ENCODE data around the gene SREK1.

SREK1 gene

GRCh38 chr5:66224274-66224673 is 80.2 kb downstream of the SREK1 start:
- no peak for DNase-seq

- DNase-seq = no peak
Observed at GRCh38 chr5:66224773-66225553, 80.9 kb downstream of the SREK1 start.

GRCh38 chr5:66230551-66230950 is 86.5 kb downstream of the SREK1 start:
- DNase-seq = no peak

- DNase-seq = no peak
Observed at GRCh38 chr5:66231508-66231907, 87.4 kb downstream of the SREK1 start.

GRCh38 chr5:66232275-66232674 is 88.2 kb downstream of the SREK1 start:
- no peak for DNase-seq

GRCh38 chr5:66232706-66233445 is 88.8 kb downstream of the SREK1 start:
- DNase-seq = no peak
